Stimulated activated CD8-positive, alpha-beta memory T cell treated with anti-CD3 and anti-CD28 coated beads, Interleukin-15, amount 100 ng/mL, for 48 hours (primary cell): ENCODE measurements around the gene SNAPC4.
"Not testable (repeated sequence)": the region's sequence is repeated elsewhere in the genome, so short reads cannot be mapped to it uniquely, and the experiment has no call there.

ENCODE experiments used
- DNase-seq, 2 donors: peaks; one replicate each; pipeline ENCODE4 v3.0.0-alpha.2; 2020; ENCODE audit warnings: low read depth in 2 of 2

The SNAPC4 gene

GRCh38 chr9:136432591-136432990 lies 32.6 kb upstream of the SNAPC4 start:
- no peak for DNase-seq

- DNase-seq = no peak
Measured at GRCh38 chr9:136431782-136432350, 31.9 kb upstream of the SNAPC4 start.

- DNase-seq = no peak
Measured at GRCh38 chr9:136430588-136431234, 30.7 kb upstream of the SNAPC4 start.

GRCh38 chr9:136429683-136430491 lies 29.9 kb upstream of the SNAPC4 start:
- no peak for DNase-seq

- DNase-seq = no peak
Measured at GRCh38 chr9:136429075-136429628, 29.2 kb upstream of the SNAPC4 start.

- no peak for DNase-seq
Measured at GRCh38 chr9:136426787-136427186, 26.8 kb upstream of the SNAPC4 start.

- not testable (repeated sequence) for DNase-seq
Measured at GRCh38 chr9:136425367-136425766, 25.4 kb upstream of the SNAPC4 start.

GRCh38 chr9:136424750-136425362 lies 24.9 kb upstream of the SNAPC4 start:
- DNase-seq = no peak

- no peak for DNase-seq
Measured at GRCh38 chr9:136423432-136424146, 23.6 kb upstream of the SNAPC4 start.

- no peak for DNase-seq
Measured at GRCh38 chr9:136422876-136423275, 22.9 kb upstream of the SNAPC4 start.

GRCh38 chr9:136421791-136422190 lies 21.8 kb upstream of the SNAPC4 start:
- DNase-seq = no peak

- no peak for DNase-seq
Measured at GRCh38 chr9:136419092-136419420, 19.1 kb upstream of the SNAPC4 start.

- no peak for DNase-seq
Measured at GRCh38 chr9:136418182-136419091, 18.5 kb upstream of the SNAPC4 start.

- no peak for DNase-seq
Measured at GRCh38 chr9:136416914-136417313, 16.9 kb upstream of the SNAPC4 start.

GRCh38 chr9:136416427-136416826 lies 16.5 kb upstream of the SNAPC4 start:
- no peak for DNase-seq

- DNase-seq = no peak
Measured at GRCh38 chr9:136412962-136413361, 13.0 kb upstream of the SNAPC4 start.

GRCh38 chr9:136411378-136411777 lies 11.4 kb upstream of the SNAPC4 start:
- DNase-seq = no peak

GRCh38 chr9:136410500-136411287 lies 10.7 kb upstream of the SNAPC4 start, which contains the start of the genes ENTR1 and PMPCA:
TSS of gene ENTR1 (minus strand) at chr9:136410614. CDS start at chr9:136410397, 217 bp downstream.
TSS of gene PMPCA (plus strand) at chr9:136410658. CDS start at chr9:136410669, 11 bp downstream.
- peak; percentile 90 to 91 for DNase-seq
